CD4-positive, alpha-beta T cell treated with Interleukin-10 for 1 hour (primary cell): ENCODE results near the gene MAP2K5.

Source experiments
- DNase-seq: peaks from one replicate; pipeline ENCODE4 v3.0.0-alpha.2; 2020

Gene MAP2K5

DNA sequence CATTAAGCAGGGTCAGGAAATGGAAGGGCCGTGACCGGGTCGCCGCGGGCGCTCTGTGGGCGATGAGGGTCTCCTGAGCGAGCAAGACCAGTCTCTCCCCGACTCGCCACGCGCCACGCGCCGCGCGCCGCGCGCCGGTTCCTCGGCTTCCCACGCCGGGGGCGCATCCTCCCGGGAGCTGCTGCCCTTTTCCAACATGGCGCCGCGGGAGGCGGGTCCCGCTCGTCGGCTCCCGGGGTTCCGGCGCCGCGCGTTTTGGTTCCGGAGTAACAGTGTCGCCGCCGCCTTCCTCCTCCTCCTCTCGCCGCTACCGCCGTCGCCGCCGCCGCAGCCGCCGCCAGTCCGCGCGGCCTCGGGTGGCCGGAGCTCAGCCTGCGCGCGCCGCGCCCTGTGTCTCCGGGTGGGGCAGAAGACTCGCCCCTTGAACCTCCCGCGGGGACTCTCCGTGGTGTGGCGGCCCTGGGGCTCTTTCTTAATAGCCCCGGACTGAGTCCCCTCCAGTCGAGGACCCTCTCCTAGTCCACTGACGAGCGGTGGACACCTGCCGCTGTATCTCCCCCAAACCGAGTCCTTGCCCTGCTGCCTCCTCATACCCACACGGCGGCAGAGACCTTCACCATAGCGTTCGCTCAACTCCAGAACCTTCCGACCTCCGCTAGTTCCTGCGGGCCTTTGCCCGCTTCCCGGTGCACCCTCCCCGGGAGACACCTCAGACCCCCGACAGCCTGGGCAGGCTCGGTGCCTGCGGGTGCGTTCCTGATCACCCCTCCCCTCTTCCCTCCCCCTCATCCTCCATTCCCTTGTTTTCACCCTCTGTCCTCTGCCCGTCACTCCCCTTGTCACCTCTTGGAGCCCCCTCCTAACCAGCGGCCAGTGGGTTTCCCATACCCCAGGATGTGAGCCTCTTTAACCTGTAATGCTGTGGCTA is at the start of gene MAP2K5:
Gene MAP2K5 (plus strand): TSS at position 284 of the 928 bp plus-strand sequence. CDS start 633 bp downstream, at position 917.
- peak; percentile 84 for DNase-seq

DNA sequence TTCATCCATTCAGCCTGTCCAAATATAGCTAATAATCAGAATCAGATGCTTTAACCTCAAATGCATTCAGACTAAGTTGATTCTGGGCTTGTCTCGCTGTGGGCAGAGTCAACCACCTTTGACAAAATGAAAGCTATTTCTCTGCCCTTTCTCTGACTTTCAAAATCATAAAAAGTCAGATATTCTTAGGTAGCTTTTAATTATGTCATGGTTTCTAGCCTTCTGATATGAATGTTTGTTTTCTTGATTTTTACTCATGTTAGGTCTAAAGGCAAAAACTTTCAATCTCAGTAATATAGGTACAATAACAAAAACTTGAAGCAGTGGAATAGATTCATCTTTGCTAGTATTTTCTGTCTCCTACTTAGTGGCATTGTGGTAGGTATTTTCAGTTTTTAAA is 46.9 kb upstream of the MAP2K5 start:
- DNase-seq: no peak

DNA sequence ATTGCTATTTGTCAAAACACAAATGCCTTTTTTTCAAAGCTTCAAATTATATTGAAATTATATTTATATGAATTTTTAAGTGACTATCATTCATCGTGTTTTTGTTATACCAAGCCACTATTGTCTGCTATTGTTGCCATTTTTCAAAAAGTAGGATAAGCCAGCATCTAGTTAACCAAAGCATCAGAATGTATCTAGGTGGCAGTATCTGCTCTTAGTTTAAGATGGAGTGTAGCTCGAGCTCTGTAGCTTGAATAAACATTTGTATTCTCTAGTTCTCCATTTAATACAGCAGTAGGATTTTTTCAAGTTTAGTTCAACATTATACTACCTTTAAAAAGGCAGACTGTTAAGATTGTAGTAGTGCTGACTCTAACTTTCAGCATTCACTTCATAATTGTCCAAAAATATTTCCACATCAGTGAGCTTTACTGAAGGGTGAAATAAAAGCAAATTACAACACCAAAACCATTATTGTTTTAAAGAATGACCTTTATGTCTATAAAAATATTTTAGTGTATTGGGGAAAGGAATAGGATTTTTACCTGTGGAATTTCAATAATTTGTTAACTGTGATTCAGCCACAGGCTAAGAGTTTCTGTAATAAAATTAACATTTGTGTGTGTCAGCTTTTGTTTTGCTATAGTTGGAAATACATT is 41.2 kb upstream of the MAP2K5 start:
- DNase-seq: peak; percentile 17

DNA sequence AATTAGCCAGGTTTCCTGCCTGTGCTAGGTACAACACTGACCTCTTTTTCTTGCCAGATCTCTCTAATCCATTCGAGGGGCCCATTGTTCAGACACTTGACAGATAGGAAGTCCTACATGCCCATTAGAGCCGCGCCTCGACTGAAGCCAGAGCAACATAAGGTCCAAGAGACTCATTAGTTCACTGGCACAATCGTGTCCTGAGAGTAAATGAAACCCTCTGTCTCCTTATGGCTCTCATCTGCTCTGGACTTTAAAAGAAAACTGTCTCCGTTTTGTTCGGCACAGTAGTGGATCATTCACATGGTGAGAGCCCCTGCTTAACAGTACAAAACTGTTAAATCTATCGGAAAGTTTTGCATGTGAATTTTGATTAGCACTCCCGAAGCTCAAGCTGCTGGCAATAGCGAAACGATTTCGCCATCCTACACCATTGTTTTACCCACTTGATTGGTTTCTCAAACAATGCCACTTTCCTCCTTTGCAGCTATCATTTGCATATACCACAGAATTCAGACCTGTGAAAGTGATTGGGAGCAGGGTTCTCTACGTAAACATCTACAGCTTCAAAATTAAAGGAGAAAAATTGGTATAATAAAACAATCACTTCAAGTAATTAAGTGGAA is 40.6 kb upstream of the MAP2K5 start:
- no peak for DNase-seq

DNA sequence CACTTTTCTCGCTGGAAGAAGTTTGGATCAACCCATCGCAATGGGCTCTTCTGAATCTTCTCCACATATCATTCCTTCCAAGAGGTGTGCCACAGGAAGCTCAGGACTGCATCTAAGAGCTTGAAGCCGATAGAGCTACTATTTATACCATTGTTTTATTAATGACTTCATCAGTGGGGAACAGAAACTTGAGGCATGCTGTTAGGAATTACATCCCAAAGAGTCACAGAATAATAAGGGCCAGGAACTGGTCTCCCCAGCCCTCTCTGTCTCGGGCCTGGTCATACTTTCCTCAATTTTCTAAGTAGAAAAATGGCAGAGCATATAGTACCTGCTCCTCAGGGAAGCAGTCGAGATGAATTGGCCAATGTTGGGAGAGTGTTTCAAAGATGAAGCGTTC is 38.4 kb upstream of the MAP2K5 start:
- DNase-seq: no peak

DNA sequence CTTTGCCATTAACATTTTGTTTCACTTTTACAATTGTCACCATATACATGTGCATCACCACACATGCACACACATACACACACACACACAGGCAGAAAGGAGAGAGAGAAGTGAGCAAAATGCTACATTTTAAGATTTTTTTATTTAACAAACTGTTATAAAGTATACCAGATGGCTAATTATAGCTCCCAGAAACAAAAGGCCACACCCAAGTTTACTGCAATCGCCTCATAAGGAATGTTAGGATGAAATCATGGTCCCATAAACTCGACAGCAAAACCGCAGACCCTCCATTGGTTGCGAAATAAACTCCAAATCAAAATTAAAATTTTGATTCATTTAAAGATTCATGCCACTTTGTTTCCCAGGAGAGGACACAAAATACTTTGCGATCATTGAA is 37.7 kb upstream of the MAP2K5 start:
- DNase-seq: no peak

DNA sequence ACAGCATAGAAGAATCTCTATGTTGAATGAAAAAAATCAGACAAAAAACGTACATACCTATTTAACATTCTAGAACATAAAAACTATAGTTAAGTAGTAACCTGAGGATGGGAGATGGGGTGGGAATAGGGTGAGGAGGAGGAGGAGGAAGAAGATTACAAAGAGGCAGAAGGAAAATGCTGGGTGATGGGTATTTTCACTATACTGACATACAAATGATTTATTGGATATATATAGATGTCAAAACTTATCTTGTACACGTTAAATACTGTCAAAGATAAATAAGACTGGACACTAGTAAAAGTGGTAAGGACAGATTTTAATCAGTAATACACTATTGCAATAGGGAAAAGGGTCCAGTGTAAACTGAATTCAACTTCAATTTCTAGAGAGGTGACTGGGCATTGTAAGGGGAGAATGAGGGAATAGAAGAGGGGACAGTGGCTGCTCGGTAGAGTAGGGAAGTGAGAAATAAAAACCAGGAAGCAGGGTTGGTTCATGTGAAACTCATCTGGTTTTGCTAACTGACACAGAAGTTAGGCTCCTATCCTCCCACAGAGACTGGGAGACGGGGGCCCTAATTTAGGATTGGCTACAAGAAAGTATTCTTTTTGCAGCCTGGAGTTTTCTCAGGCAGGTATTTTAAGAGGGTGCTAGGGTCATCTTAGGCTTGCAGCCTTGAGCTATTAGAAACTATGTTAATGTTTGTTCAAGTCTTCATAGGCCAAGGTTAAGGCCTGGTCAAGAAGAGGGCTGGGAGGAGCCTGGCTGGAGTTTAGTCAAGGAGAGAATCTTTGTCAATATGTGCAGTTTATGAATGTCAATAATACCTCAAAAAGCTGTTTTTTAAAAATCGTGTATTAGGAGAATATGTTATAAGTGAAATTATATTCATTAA is 36.6 kb upstream of the MAP2K5 start:
- no peak for DNase-seq

DNA sequence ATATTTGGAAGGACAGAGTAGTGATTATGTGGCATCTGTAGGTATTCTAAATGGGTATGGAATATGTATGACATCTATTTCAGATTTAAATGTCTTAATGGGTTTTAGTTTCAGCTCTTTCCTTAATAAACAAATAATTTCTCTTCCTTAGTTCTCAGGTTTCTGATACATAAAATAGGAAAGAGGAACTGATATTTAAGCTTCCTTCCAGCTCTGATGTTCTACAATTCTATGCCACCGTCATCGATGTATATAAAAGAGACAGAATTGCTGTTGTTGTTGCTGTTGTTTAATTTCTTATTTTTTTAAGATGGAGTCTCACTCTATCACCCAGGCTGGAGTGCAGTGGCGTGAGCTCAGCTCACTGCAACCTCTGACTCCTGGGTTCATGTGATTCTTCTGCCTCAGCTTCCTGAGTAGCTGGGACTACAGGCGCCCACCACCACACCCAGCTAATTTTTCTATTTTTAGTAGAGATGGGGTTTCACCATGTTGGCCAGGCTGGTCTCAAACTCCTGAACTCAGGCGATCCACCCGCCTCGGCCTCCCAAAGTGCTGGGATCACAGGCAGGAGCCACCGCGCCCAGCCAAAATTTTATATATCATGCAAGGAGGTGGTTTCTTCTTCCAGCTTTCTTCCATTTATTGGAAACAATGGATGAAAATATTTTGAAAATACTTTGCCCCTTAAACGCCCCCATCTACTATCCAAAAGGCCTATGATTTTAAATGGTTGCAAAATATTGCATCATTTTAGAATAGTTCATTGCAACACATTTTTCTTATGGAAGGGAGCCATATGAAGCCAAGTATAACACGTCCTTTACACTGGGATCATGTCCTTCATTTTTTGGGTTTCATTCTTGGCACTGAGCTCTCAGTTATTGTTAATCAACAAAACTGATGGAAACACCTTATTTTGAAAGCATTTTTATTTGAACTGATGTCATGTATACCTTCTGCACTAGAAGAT is 35.4 kb upstream of the MAP2K5 start:
- DNase-seq: no peak

DNA sequence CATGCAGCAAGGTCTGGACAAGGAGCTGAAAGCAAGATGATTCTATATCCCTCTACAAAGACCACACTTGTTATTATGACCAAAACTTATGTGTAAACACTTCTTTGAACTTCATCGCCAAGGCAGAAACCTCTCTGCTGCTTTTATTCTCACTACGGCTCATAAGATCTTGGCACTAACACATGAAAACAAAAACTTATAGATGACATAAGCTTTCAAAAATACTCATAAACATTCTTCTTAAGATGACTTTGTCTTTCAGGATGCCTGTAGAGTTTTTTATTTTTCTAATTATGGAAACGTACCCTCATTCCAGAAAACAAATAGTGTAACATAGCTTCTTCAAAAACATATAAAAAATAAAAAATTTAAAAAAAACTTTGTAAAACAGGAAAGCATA is 34.1 kb upstream of the MAP2K5 start:
- no peak for DNase-seq

DNA sequence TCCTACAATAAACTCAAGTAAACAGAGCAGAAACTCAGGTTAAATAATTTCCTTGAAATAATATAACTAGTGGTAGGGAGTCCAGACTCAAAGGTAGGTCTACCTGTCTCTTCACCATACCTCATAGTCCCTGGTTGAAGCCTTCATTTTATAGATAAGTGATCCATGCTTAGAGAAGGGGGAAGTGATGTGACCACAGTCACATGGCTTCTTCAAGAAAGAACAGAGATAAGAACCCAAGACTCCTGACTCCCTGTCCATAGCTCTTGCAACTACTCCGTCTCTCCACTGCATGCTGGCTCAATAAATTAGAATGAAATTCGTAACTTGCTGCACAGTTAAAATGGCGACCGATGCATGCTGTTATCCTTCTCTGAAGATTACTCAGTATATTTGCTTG is 32.6 kb upstream of the MAP2K5 start:
- no peak for DNase-seq

DNA sequence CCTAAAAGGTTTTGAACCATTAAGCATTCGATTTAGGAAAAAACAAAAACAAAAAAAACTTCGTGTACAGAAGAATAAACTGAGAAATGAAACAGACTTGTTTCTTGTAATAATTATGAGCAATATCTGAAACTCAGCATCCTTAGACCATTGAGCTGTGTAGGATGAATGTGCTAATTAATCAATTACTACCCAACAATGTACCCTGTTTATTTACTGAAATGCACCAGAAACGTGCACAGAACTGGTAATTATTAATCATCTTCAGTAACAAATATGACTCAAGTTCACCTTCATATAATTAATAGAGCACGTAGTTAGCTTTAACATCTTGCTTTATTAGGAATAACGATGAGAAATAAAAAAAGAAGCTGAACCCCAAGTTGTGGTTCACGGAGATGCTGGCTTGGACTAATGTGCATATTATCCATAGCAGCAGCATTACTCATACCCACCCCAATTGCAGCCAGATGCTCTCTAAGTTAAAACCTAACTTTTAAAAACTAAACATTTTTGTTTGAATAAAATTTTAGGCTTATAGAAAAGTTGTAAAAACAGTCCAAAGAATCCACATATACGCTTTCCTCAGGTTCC is 31.8 kb upstream of the MAP2K5 start:
- no peak for DNase-seq

DNA sequence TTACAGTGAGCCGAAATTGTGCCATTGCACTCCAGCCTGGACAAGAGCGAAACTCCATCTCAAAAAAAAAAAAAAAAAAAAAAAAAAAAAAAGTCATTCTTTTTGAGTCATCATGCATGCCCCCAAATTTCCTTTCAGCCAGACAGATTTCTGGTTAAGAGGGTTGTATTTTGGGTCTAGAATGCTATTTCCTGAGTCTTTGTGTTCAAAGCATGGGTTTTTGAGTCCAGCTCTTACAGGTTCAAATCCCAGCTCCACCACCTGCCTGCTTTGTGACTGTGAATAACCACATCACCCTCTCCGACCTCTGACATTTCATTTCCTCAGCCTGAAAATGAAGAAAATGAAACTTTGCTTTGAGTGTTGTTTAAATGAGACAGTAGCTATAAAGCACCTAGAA is 30.9 kb upstream of the MAP2K5 start:
- no peak for DNase-seq

DNA sequence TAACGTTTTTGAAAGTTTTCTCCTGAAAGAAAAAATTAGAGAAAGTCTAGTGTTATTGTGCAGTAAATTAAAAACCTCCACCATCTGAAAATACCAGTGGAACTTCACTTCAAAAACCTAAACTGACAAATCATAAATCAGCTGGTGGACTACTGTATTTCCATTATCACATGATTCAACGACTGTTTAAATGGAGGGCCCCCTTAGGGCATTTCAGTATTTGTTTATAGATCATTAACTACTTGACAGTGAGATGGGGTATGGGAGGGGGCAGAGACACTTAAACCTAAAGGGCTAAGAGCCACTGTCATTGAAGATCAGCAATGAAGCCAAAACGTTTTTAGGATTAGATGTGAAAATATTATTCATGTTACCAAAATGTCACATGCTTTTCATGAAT is 30.4 kb upstream of the MAP2K5 start:
- no peak for DNase-seq

DNA sequence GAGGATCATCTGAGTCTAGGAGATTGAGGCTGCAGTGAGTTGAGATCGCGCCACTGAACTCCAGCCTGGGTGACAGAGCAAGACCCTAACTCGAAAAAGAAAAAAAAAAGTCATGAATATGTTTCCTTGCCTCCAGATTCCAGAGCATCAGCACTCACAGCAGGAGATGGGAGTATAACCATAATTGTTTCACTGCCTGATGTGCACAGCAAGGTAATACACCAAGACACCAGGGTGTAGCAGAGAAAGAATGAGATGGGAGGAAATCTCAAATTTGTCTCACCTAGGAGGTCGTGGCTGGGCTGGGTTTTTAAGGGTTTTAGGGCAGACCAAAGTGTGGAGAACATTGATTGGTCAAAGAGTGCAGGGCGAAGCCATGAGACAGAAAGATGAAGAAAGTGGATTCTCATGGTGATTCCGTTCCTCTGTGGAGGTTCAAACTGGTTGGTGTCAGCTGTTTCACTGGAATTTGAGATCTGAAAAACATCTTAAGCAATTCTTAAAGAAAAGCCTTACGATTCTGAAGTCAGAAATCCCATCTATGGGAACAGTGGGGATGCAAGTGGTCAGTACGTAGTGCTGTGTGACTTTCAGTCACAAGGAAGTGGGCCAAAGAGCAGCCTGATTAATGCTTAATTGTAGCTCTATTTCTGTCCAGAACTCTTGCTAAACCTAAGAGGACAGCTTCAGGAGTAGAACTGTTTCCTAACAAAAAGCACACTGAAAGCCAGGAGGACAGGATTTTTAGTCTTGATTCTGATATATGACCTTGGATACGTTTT is 29.4 kb upstream of the MAP2K5 start:
- no peak for DNase-seq

DNA sequence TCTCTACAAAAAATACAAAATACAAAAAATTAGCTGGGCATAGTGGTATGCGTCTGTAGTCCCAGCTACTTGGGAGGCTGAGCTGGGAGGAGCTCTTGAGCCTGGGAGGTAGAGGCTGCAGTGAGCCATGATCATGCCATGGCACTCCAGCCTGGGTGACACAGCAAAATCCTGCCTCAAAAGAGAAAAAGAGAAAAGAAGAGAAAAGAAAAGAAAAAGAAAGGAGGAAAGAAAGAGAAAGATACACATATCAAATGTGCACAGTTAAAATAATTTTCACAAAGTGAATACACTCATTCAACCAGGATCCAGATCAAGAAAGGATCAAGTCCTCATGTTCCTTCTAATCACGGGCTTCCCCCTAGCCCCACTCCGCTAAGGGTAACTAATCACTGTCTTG is 27.4 kb upstream of the MAP2K5 start:
- no peak for DNase-seq

DNA sequence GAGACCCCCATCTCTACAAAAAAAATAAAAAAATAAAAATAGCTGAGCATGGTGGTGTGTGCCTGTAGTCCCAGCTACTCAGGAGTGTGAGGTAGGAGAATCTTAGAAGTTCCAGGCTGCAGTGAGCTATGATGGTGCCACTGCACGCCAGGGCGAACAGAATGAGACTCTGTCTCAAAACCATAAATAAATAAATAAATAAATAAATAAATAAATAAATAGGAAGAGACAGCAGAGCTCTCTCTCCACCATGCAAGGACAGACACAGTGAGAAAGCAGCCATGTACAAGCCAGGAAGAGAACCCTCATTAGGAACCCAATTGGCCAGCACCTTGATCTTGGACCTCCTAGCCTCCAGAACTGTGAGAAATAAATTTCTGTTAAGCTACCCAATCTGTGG is 26.9 kb upstream of the MAP2K5 start:
- no peak for DNase-seq

DNA sequence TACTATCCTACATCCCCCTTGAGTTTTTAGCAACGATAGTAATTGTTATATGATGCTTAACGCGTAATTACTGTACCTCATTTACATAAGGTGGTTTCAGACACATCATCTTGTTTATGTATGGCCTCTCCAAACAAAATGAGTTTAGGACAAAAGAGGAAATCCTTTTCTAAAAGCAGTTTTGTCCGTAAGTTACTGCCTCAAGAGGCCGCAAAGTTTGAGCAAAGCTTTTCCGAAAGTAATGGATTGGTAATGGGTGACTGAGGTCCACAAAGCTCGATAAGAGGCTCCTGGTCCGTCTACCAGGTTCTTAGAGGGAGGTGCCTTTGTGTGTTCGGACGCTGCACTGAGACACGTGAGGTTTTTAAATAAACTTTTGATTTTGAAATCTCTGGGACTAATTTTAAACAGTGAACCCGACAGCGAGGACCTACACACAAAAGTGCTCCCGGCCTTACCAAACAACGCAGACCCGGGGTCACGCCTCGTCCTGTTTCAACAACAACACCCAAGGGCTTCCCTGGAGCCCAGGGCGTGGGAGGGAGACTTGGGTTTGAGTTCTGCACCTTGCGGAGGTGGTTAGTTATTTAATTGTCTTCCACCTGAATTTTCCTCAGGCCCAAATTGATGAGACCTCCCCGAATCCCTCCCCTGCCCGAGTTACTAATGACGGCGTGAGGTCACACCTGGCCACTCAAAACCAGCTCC is 22.0 kb upstream of the MAP2K5 start:
- no peak for DNase-seq

DNA sequence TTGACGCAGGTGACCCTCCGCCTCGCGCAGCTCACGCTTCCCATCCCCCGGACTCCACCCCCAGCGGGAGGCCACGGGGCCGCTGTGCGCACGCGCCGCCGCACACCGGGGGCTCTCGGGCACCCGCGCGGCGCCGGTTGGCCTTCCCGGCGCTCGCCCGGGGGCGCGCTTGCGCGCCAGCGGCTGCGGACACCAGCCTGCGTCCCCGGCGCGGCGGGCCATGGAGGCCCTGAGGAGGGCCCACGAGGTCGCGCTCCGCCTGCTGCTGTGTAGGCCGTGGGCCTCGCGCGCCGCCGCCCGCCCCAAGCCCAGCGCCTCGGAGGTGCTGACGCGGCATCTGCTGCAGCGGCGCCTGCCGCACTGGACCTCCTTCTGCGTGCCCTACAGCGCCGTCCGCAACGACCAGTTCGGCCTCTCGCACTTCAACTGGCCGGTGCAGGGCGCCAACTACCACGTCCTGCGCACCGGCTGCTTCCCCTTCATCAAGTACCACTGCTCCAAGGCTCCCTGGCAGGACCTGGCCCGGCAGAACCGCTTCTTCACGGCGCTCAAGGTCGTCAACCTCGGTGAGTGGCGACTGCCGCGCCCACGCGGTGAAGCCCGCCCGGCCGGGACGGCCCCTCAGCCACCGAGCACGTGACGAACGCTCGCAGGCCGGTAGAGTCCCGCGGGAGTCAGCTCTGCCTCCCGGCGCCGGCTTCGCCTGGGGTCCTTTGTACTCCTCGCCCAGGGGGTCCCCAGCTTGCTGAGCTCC is 21.3 kb upstream of the MAP2K5 start, which contains the start of gene C15orf61:
Gene C15orf61 (plus strand): TSS at position 103 of the 754 bp plus-strand sequence. CDS start 118 bp downstream, at position 221.
- DNase-seq: peak; percentile 90
